Stimulated activated CD8-positive, alpha-beta memory T cell treated with anti-CD3 and anti-CD28 coated beads, Interleukin-12 subunit alpha, Interleukin-12 subunit beta, amount 100 ng/mL, for 24 hours (primary cell): ENCODE data around the gene PDE3A.
"Not testable (repeated sequence)": the region's sequence is repeated elsewhere in the genome, so short reads cannot be mapped to it uniquely, and the experiment has no call there.

Experiments used
- DNase-seq: peaks from one replicate; pipeline ENCODE4 v3.0.0-alpha.2; 2020; ENCODE audit errors: extremely low read depth

The PDE3A gene

DNA sequence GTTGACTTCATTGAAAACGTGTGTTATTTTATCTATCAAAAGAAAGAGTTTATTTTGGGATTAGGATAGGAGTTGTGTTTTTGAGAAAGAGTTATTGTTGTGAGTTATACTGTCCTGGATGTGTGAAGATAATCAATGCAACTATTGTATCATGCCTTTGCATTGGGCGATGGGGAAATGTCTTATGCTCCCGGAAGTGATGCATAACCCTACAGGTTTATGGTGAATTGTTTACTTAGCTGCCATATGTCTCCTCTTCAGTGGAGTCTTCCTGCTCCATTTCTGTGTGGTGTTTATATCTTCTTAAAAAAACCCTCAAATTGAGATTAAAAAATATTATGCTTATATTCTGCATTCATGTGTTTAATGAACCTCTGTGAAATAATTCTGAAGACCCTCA is 6.5 kb downstream of the PDE3A start:
- no peak for DNase-seq

GRCh38 chr12:20375560-20375959 is 7.2 kb downstream of the PDE3A start:
- no peak for DNase-seq

GRCh38 chr12:20376984-20377383 is 8.6 kb downstream of the PDE3A start:
- no peak for DNase-seq

GRCh38 chr12:20377750-20378149 is 9.4 kb downstream of the PDE3A start:
- no peak for DNase-seq

- DNase-seq: no peak
These were observed 13.8 kb downstream of the PDE3A start for GRCh38 chr12:20382117-20382516.

DNA sequence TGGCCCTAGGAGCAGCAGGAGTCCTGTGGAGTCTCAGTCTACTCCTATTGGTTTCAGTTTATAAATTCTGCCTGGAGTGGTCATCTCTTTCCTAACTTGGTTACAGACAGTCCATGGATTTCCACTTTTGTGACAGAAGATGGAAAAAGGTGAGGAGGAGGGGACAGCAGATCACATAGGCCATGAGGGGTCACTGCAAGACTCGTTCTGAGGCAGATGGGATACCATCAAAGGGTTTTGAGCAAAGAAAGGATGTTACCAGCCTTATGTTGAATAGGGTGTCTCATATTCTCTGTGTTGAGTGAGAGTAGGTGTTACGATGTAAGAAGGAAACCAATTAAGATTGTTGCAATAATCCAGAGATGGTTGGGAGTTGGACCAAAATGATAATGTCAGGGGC is 15.3 kb downstream of the PDE3A start:
- no peak for DNase-seq

GRCh38 chr12:20384836-20385235 is 16.5 kb downstream of the PDE3A start:
- DNase-seq: not testable (repeated sequence)

GRCh38 chr12:20390846-20391245 is 22.5 kb downstream of the PDE3A start:
- DNase-seq: no peak

- DNase-seq: no peak
These were observed 24.0 kb downstream of the PDE3A start for GRCh38 chr12:20392339-20392738.

GRCh38 chr12:20393707-20394106 is 25.4 kb downstream of the PDE3A start:
- no peak for DNase-seq

DNA sequence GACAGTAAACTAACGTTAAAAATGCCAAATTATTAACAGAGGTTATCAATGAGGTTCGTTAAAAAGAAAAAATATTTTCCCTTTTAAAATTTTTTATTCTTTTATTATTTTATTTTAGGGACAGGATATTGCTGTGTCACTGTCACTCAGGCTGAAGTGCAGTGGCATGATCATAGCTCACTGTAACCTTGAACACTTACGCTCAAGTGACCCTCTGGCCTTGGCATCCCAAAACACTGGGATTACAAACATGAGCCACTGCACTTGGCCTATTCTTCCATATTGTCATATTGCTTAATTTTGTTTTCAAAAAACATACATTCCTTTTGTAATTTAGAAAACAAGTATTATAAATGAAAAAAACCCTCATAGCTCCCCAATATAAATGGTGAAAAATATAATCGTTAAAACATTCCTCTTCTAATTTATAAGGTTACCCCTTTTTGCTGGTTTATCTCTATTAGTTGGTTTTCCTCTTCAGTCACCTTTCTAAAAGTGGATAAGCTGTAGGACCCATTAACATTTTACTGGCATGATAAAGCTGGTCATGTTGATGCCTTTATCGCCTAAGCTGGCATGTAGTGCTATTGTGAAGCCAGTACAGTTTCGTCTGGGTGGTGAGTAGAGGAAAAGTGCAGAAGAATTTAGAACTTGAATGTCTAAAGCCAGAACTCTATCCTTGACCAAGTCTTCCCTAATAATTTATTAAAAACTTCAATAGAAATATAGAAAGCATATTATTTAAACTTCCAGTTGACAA is 27.6 kb downstream of the PDE3A start:
- DNase-seq: no peak

- no peak for DNase-seq
These were observed 30.3 kb downstream of the PDE3A start for GRCh38 chr12:20398686-20399085.

DNA sequence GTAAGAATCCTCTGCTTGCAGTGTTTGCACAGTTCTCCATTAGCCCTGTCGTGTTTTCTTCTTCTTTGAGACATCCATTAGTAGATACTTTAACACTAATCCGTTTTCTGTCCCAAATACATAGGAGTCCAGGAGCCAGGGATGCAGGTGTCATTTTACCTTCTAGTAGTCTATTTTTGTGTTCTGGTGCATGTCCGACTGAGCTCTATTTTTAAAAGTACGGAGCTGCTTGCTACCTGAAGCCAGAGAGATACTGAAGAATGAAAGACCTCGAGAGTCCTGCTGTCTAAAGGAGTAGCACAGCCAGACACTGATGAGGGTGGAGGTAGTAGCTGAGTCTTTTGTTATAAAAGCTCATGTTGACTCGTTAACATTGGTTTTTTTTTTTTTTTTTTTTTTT is 31.7 kb downstream of the PDE3A start:
- DNase-seq: no peak

GRCh38 chr12:20403230-20403629 is 34.9 kb downstream of the PDE3A start:
- DNase-seq: no peak

- DNase-seq: no peak
These were observed 36.4 kb downstream of the PDE3A start for GRCh38 chr12:20404576-20405346.

DNA sequence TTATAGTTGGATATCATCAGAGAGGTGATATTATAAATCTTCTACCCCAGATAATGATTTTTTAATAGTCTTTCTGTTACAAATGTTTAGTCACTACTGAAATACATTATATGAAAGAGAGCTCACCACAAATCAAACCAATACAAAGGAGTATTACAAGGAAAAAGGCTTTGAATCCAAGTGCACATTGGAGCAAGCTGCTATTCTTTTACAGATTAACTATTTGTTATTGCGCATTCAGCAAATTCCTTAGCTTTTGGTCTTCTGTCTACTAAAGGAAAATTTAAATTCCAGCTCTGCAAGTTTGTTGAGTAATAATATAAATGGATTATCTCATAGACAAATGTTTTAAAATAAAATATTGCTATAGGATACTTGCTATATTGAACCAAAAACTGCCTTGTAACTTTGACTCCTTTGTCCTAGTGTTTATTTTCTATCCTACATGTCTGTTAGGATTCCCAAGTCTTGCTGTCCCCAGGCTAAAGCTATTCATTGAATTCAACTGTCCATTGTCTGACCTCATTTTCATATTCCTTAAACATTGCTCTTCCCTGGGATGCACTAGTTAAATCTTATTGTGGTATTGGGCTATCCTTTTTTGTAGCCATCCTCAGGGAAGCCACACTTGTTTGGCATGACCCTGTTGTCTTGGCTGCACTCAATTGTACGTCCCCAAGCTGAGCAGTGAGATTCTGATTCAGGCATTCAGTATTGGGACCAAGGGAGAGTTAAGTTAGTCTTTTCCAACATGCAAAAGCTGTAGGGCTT is 41.5 kb downstream of the PDE3A start:
- DNase-seq: no peak

DNA sequence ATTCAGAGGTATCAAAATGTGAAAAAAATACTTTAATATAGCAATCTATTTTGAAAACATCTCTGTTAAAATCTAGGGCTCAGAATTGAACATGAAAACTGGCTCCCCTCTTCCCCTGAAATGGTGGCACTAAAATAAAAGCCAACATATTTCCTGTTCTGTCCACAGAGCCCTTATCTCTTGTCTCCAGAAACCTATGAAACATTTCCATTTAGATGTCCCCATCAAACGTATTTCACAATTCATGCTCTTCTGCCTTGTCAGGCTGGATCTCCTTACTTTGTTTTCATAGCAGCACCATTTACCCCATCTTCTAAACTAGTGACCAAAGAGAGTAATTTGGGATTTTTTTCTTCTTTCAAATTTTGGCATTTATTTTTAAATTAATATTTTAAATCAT is 42.4 kb downstream of the PDE3A start:
- DNase-seq: no peak

DNA sequence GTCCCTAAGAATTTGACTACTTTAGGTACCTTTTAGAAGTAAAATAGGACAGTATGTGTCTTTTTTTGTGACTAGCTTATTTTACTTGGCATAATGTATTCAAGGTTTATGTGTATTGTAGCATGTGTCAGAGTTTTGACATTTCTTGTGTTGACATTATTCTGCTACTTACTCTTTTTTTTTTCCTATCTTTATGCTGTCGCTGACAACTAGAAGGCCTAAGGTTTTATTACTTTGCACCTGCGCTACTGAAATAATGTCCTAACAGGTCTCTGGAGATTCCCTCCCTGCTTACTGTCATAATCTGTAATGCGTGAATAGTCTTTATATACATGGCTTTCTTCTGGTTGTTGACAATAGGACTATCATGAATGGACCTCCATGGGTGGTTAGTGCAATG is 43.0 kb downstream of the PDE3A start:
- no peak for DNase-seq

DNA sequence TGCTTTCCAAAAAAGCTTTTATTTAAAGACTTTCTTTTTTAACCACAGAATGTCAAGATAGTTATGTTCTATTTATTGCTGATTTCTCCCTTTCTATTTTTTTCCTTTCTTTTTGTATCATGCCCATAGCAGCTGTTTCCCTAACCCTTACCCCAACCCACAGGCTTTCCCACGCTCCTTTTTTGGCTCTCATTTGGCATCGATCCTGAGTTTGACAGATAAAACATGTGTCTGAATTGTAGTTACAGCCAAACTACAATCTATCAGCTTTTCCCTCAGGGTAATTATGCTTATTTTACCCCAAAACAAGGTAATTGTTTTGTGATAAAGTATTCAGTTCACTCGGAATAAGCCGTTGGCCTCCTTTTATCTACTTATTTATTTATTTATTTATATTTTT is 46.7 kb downstream of the PDE3A start:
- DNase-seq: no peak

DNA sequence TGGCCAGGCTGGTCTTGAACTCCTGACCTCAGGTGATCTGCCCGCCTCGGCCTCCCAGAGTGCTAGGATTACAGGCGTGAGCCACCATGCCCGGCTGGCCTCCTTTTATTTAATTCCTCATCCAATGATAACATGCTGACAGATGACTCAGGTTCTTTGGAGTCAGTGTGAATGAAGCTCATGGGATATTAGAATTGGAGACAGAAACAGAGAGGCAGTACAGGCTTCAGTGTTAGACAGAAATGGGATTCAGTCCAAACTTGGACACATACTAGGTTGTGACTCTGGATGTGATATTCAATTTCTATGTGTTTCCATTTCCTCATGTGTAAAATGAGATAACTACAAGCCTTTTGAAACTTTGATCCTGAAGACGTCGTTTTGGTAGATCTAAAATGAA is 47.3 kb downstream of the PDE3A start:
- DNase-seq: no peak

- DNase-seq: no peak
These were observed 52.2 kb downstream of the PDE3A start for GRCh38 chr12:20420557-20420956.

DNA sequence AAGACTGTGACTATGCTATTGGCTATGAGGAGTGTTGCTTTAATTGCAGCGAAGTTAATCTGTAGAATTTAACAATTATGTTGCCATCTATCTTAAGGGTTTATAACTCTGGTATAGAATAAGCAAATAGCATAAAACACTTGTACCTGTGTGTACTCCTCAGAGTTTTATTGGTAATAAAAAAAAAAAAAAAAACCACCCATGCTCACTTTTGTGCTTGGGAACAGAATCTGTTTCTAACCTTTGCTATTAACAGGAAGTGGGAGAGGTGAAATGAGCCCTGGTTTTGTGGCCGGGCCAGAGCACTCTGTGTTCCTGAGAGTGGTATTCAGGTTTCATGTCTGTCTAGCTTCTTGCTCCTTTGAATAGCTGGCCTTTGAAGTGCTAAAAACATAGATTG is 53.1 kb downstream of the PDE3A start:
- DNase-seq: no peak

DNA sequence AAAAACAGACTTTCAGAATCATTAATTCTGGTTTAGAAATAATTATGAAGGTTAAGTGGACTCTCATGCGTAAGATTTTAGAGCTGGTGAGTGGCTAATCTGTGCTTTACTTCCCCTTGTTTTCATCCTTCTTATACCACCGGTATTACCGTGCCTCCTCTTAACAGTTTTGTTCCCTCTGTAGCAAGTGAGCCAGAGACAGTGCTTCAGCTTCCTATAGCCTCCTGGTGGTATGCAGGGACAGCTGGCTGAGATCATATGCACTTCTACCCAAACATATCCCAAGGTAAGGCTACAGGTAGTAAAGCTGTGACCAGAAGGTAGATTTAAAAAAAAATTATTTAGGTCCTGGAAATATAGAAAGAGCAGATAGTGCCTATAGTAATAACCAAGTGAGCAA is 55.2 kb downstream of the PDE3A start:
- no peak for DNase-seq
